Measurements from ENCODE around the gene IGFLR1.

Gene IGFLR1

DNA sequence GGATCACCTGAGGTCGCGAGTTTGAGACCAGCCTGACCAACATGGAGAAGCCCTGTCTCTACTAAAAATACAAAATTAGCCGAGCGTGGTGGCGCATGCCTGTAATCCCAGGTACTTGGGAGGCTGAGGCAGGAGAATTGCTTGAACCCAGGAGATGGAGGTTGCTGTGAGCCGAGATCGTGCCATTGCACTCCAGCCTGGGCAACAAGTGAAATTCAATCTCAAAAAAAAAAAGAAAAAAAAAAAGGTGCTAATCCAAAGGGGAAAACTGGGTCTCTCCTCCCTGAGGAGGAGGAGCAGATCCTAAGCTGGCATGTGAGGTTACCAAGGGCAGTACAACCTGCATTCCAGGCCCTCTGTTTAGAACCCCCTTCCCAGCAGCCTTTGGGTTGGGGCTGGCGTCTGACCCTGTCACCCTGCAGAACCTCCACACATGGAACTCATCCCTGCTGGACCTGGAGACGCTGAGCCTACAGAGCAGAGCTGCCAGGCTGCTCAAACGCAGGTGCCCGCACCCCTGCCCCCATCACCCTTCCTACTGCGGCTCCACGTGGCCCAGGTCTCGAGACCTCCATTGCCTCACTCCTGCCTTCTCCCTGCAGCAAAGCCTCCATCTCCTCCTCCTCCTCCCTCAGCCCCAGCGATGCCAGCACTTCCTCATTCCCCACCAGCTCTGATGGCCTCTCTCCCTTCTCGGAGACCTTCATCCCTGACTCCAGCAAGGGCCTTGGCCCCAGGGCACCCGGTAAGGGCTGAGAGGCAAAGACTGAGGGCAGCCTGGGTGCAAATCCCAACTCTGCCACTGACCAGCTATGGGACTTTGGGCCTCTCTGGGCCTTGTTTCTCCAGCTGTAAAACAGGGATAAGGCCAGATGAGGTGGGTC lies 22.4 kb upstream of the IGFLR1 start (continued):
- no peak for TF ChIP-seq CSRNP3 (CRISPR knock-in tag; IDR thresholded peaks at IDR 0.05)
- no peak for TF ChIP-seq TOX (CRISPR knock-in tag; IDR thresholded peaks at IDR 0.05; ENCODE audit: borderline replicate concordance)
- no peak for TF ChIP-seq ISL1 (CRISPR knock-in tag; IDR thresholded peaks at IDR 0.05)
- TF ChIP-seq, protein P1, sequence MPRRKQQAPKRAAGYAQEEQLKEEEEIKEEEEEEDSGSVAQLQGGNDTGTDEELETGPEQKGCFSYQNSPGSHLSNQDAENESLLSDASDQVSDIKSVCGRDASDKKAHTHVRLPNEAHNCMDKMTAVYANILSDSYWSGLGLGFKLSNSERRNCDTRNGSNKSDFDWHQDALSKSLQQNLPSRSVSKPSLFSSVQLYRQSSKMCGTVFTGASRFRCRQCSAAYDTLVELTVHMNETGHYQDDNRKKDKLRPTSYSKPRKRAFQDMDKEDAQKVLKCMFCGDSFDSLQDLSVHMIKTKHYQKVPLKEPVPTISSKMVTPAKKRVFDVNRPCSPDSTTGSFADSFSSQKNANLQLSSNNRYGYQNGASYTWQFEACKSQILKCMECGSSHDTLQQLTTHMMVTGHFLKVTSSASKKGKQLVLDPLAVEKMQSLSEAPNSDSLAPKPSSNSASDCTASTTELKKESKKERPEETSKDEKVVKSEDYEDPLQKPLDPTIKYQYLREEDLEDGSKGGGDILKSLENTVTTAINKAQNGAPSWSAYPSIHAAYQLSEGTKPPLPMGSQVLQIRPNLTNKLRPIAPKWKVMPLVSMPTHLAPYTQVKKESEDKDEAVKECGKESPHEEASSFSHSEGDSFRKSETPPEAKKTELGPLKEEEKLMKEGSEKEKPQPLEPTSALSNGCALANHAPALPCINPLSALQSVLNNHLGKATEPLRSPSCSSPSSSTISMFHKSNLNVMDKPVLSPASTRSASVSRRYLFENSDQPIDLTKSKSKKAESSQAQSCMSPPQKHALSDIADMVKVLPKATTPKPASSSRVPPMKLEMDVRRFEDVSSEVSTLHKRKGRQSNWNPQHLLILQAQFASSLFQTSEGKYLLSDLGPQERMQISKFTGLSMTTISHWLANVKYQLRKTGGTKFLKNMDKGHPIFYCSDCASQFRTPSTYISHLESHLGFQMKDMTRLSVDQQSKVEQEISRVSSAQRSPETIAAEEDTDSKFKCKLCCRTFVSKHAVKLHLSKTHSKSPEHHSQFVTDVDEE (CRISPR knock-in tag; IDR thresholded peaks at IDR 0.05) = no peak
- no peak for TF ChIP-seq ZNF8 (CRISPR knock-in tag; IDR thresholded peaks at IDR 0.05)
- no peak for TF ChIP-seq PPARA (CRISPR knock-in tag; IDR thresholded peaks at IDR 0.05; ENCODE audit: borderline replicate concordance)
- no peak for TF ChIP-seq RARB (CRISPR knock-in tag; IDR thresholded peaks at IDR 0.05)
- TF ChIP-seq ESRRG (CRISPR knock-in tag; IDR thresholded peaks at IDR 0.05) = no peak
- TF ChIP-seq OSR1 (CRISPR knock-in tag; IDR thresholded peaks at IDR 0.05) = no peak
- no peak for TF ChIP-seq ZNF70 (CRISPR knock-in tag; IDR thresholded peaks at IDR 0.05)
- TF ChIP-seq POU6F1 (CRISPR knock-in tag; IDR thresholded peaks at IDR 0.05; ENCODE audit: borderline replicate concordance, low read depth) = no peak

- no peak for ATAC-seq
- TF ChIP-seq PPARA (CRISPR knock-in tag; IDR thresholded peaks at IDR 0.05; ENCODE audit: borderline replicate concordance) (no peak), SNAI2 (CRISPR knock-in tag; IDR thresholded peaks at IDR 0.05) (no peak), ESRRG (CRISPR knock-in tag; IDR thresholded peaks at IDR 0.05) (no peak), ISL1 (CRISPR knock-in tag; IDR thresholded peaks at IDR 0.05) (no peak), TCF4 (CRISPR knock-in tag; IDR thresholded peaks at IDR 0.05; ENCODE audit: borderline replicate concordance) (no peak), ZFP3 (CRISPR knock-in tag; IDR thresholded peaks at IDR 0.05) (no peak), ZNF70 (CRISPR knock-in tag; IDR thresholded peaks at IDR 0.05) (no peak), PATZ1 (CRISPR knock-in tag; IDR thresholded peaks at IDR 0.05; ENCODE audit: borderline replicate concordance) (no peak), ZNF565 (CRISPR knock-in tag; conservative IDR thresholded peaks at IDR 0.05; ENCODE audit: low read depth) (no peak), GLIS3 (CRISPR knock-in tag; IDR thresholded peaks at IDR 0.05) (no peak), TOX (CRISPR knock-in tag; IDR thresholded peaks at IDR 0.05; ENCODE audit: borderline replicate concordance) (no peak), OSR1 (CRISPR knock-in tag; IDR thresholded peaks at IDR 0.05) (no peak)
- TF ChIP-seq, protein P1 (CRISPR knock-in tag; IDR thresholded peaks at IDR 0.05) = no peak
Measured at GRCh38 chr19:35760711-35761349, 18.6 kb upstream of the IGFLR1 start.

Measured in SK-N-SH treated with all-trans-retinoic acid at 6 μM for 48 hours (cell line).